SK-N-MC (cell line): Measurements from ENCODE around the gene TMEM151A.

Experiments used
- EZH2 ChIP-seq: fragments of 200-600 bp; sonication (generic); IDR thresholded peaks from one replicate; pipeline ENCODE4 v1.6.1; 2017; ENCODE audit warnings: antibody characterized with exemption
- FOXP2 ChIP-seq: optimal IDR thresholded peaks from 2 replicates; pipeline ENCODE3; 2011; ENCODE audit warnings: mild to moderate bottlenecking, moderate library complexity; ENCODE audit not compliant: insufficient read depth; ENCODE audit errors: extremely low read length, control extremely low read depth
- POLR2AphosphoS5 ChIP-seq: IDR thresholded peaks from 2 replicates; pipeline ENCODE4 v1.6.1; 2012; ENCODE audit warnings: mild to moderate bottlenecking, low read depth, low read length, borderline replicate concordance

- TF ChIP-seq POLR2AphosphoS5: no peak
- TF ChIP-seq EZH2: no peak
- no peak for TF ChIP-seq FOXP2
Measured at GRCh38 chr11:66339162-66339675, 47.5 kb downstream of the TMEM151A start.
